Natural killer cell (primary cell): Measurements from ENCODE around the gene GABRP. TPM values are rescaled to one million over a fixed set of nuclear protein-coding genes. Genes with fewer than 3 reads are reported as not detected.

Experiments used
- ATAC-seq, 3 donors: fragments of 150-1000 bp in 2 of 3; fragments of 200-7000 bp in 1 of 3; cut with Tn5 transposase; 1 replicate in 1 of 3; 2 replicates in 2 of 3; pipeline ENCODE4 v1.10.0; 2021; ENCODE audit warnings: mild to moderate bottlenecking in 2 of 3, moderate library complexity in 2 of 3
- DNase-seq, 2 donors: peaks; one replicate each; pipeline versions ENCODE4 v3.0.0 to v3.0.0-alpha.2; 2013 to 2021; ENCODE audit warnings: mixed read lengths in 1 of 2
- H3K27ac ChIP-seq: one replicate; pipeline ENCODE4 v1.5.1; 2013; ENCODE audit warnings: mild to moderate bottlenecking, low read length
- H3K27me3 ChIP-seq: one replicate; pipeline ENCODE4 v1.6.1; 2013; ENCODE audit warnings: low read length; ENCODE audit not compliant: control insufficient read depth, insufficient read depth
- H3K36me3 ChIP-seq: one replicate; pipeline ENCODE4 v1.6.1; 2013; ENCODE audit warnings: low read length; ENCODE audit not compliant: control insufficient read depth, insufficient read depth
- H3K4me1 ChIP-seq: one replicate; pipeline ENCODE4 v1.6.1; 2013; ENCODE audit warnings: low read length; ENCODE audit not compliant: control insufficient read depth, insufficient read depth
- H3K4me3 ChIP-seq: one replicate; pipeline ENCODE4 v1.5.1; 2013; ENCODE audit warnings: low read length
- H3K9me3 ChIP-seq: one replicate; pipeline ENCODE4 v1.6.1; 2013; ENCODE audit warnings: low read length; ENCODE audit not compliant: control insufficient read depth, insufficient read depth
- H3K27ac Mint-ChIP-seq, 2 donors: one replicate each; pipeline ENCODE4 v1.8.0; 2022; ENCODE audit warnings: mild to moderate bottlenecking in 2 of 2, mixed read lengths in 2 of 2, moderate library complexity in 1 of 2
- H3K27me3 Mint-ChIP-seq, 2 donors: one replicate each; pipeline ENCODE4 v1.8.0; 2022; ENCODE audit warnings: low read depth in 2 of 2, mixed read lengths in 2 of 2
- H3K36me3 Mint-ChIP-seq: one replicate; pipeline ENCODE4 v1.8.0; 2022; ENCODE audit warnings: mixed read lengths
- H3K4me1 Mint-ChIP-seq, 2 donors: one replicate each; pipeline ENCODE4 v1.8.0; 2022; ENCODE audit warnings: mixed read lengths in 2 of 2
- H3K4me3 Mint-ChIP-seq: one replicate; pipeline ENCODE4 v1.8.0; 2022; ENCODE audit warnings: mild to moderate bottlenecking, moderate library complexity, mixed read lengths
- H3K9me3 Mint-ChIP-seq, 2 donors: one replicate each; pipeline ENCODE4 v1.8.0; 2022; ENCODE audit warnings: mixed read lengths in 2 of 2
- CTCF ChIP-seq: fragments of 200-600 bp; IDR thresholded peaks from one replicate; pipeline ENCODE4 v1.8.0; 2022; ENCODE audit warnings: antibody characterized with exemption
- WGBS: methylation state at CpG from one replicate; pipeline ENCODE4 v1.1.7; 2013; ENCODE audit warnings: missing lambda C conversion rate; ENCODE audit not compliant: insufficient coverage; 5-methylcytosine and 5-hydroxymethylcytosine counted together
- intact Hi-C: fragments of 100-400 bp; cut with micrococcal nuclease; formaldehyde crosslinking; loops from one replicate; pipeline ENCODE4 v1.14.2; 2022
- total RNA-seq, 4 donors: library from RNA; stranded (reverse); fragments of 120-200 nt in 1 of 4; gene quantifications; one replicate each; pipeline versions ENCODE4 v1.2.3 to v1.2.4, GENCODE V29; 2013 to 2022

The GABRP gene
- total RNA-seq, 3 donors from 2014 or later (not counting 1 experiment from before 2014, with no cell fraction given), result not detected

DNA sequence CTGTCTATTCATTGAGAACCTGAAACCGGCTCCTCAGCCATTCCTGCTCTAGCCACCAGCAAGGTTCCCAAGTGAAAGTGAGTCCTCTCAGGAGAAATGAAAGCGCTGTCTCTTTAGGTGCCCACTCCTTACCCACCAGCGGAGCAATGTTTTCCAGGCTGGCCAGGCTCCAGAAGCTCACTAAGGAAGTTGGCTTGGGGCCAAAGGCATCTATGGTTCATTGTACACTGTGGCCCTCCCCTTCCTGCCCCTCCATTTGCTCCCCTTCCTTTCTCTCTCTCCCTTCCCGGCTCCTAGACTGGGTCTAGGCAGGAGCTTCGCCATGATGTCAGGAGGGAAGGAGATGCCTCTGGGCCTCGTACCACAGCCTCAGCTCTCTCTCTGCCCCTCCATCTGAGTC, 1.1 kb upstream of the GABRP start:
- no peak for TF ChIP-seq CTCF
- Histone ChIP-seq H3K27ac (no peak overlapping the region), H3K9me3 (no peaks in the 10 kb centered on the region), H3K27me3 (no peaks in the 10 kb centered on the region), H3K36me3 (no peaks in the 10 kb centered on the region), H3K4me1 (no peaks in the 10 kb centered on the region), H3K4me3 (no peak overlapping the region)
- 79% methylated on average over 6 of the region's 6 CpGs for WGBS
- no peaks in the 10 kb centered on the region for H3K36me3 Mint-ChIP-seq
- no peak overlapping the region for H3K4me3 Mint-ChIP-seq
- no peaks in the 10 kb centered on the region for H3K4me1 Mint-ChIP-seq
- H3K9me3 Mint-ChIP-seq, result no peaks in the 10 kb centered on the region
- H3K27me3 Mint-ChIP-seq, result peaks cover 0 to 6% of the 10 kb centered on the region in 2 donors
- H3K27ac Mint-ChIP-seq, result no peak overlapping the region
- DNase-seq (no peak), ATAC-seq (no peak)
- intact Hi-C loops, result no loop called here

DNA sequence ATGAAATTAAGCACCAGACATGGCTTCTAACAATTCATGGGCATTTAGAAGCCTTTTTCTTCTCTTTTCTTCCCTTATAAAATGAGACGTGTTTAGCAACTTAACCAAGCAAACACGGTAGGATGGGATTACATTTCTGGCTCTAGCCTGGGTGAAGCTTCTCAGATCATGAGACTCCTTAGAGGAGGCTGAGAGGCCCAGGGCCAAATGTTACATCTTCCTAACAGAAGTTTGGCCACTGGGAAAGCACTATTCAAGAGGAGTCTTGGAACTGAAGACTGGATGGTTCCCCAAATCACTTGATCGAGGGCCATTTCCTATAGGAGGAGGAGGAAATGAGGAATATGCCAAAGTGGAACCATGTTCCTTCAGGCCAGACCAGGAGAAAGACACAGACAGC, 1.9 kb downstream of the GABRP start:
- H3K4me1 Mint-ChIP-seq, result no peaks in the 10 kb centered on the region
- no peaks in the 10 kb centered on the region for H3K9me3 Mint-ChIP-seq
- Histone ChIP-seq H3K4me3 (no peak overlapping the region), H3K27me3 (no peaks in the 10 kb centered on the region), H3K36me3 (no peaks in the 10 kb centered on the region), H3K27ac (no peak overlapping the region), H3K4me1 (no peaks in the 10 kb centered on the region), H3K9me3 (no peaks in the 10 kb centered on the region)
- TF ChIP-seq CTCF, result no peak
- H3K27ac Mint-ChIP-seq, result no peak overlapping the region
- ATAC-seq (no peak), DNase-seq (no peak)
- intact Hi-C loops, result no loop called here
- H3K36me3 Mint-ChIP-seq, result no peaks in the 10 kb centered on the region
- peaks cover 0 to 6% of the 10 kb centered on the region in 2 donors for H3K27me3 Mint-ChIP-seq
- 83% methylated on average over 3 of the region's 3 CpGs for WGBS
- H3K4me3 Mint-ChIP-seq, result no peak overlapping the region

DNA sequence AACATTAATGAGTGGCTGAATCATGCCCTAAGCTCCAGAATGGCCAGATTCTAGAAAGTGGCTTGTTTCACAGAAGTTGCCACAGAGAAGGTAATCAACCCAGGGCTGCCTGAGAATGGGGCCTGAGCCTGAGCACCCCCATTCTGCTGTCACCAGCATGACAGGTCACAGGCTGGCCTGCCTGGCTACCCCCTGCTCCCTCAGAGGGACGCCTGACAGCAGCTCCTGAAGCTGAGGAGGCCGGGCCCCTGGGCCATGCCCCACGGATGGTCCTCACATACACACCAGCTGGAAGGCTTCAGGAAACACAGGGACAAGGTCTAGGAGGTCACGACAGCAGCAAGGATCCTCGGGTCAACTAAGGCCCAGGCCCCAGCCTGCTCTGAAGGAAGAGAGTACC, 3.7 kb downstream of the GABRP start:
- Mint-ChIP-seq H3K27ac (no peak overlapping the region), H3K4me3 (no peak overlapping the region), H3K9me3 (no peaks in the 10 kb centered on the region), H3K4me1 (no peaks in the 10 kb centered on the region), H3K36me3 (no peaks in the 10 kb centered on the region), H3K27me3 (peaks cover 0 to 6% of the 10 kb centered on the region in 2 donors)
- TF ChIP-seq CTCF, result no peak
- Histone ChIP-seq H3K27me3 (no peaks in the 10 kb centered on the region), H3K36me3 (no peaks in the 10 kb centered on the region), H3K4me3 (no peak overlapping the region), H3K27ac (no peak overlapping the region), H3K4me1 (no peaks in the 10 kb centered on the region), H3K9me3 (no peaks in the 10 kb centered on the region)
- no peak for DNase-seq
- intact Hi-C loops, result no loop called here
- no peak for ATAC-seq
- 86% methylated on average over 5 of the region's 5 CpGs for WGBS

DNA sequence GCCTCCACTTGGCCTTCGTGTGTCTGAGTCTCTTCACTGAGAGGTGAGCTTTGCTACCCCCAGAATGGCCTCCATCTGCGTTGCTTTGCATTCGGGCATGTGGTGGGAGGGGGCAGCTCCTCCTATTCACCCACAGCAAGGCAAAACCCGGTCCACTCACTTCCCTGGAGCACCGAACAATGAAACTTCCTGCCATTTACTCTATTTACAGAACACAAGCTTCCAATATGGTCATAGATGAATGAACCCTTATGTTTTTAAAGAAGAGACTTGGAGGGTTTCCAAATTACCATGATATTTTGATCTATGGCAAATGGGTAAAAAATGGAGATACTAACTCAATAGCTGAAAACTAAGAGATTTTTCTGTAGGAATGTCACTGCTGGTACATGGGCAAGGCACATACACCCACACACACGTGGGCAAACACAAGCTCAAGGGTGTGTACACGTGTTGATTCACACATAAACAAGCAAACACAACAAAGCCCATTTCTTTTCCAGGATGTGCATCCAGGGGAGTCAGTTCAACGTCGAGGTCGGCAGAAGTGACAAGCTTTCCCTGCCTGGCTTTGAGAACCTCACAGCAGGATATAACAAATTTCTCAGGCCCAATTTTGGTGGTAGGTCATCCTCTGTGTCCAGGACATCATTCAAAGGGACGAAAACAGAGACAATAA, 5.2 kb downstream of the GABRP start:
- H3K9me3 Mint-ChIP-seq, result no peaks in the 10 kb centered on the region
- Histone ChIP-seq H3K36me3 (no peaks in the 10 kb centered on the region), H3K4me3 (no peak overlapping the region), H3K4me1 (no peaks in the 10 kb centered on the region), H3K27me3 (no peaks in the 10 kb centered on the region), H3K9me3 (no peaks in the 10 kb centered on the region), H3K27ac (no peak overlapping the region)
- ATAC-seq (no peak), DNase-seq (no peak)
- H3K27ac Mint-ChIP-seq, result no peak overlapping the region
- H3K36me3 Mint-ChIP-seq, result no peaks in the 10 kb centered on the region
- TF ChIP-seq CTCF, result no peak
- 80% methylated on average over 11 of the region's 11 CpGs for WGBS
- H3K27me3 Mint-ChIP-seq, result peaks cover 0 to 6% of the 10 kb centered on the region in 2 donors
- no peak overlapping the region for H3K4me3 Mint-ChIP-seq
- no peaks in the 10 kb centered on the region for H3K4me1 Mint-ChIP-seq
- intact Hi-C loops, result no loop called here
